Loucy (cell line): ENCODE data around the gene MMAB.

ENCODE experiments used
- H2AFZ ChIP-seq: fragments of 200-600 bp; sonication (generic); 2 replicates; pipeline ENCODE4 v1.6.0; 2016; ENCODE audit warnings: antibody characterized with exemption, mild to moderate bottlenecking, low read length, moderate library complexity
- H3F3A ChIP-seq: fragments of 200-600 bp; 2 replicates; pipeline ENCODE4 v1.6.0; 2016; ENCODE audit warnings: antibody characterized with exemption, low read depth, mild to moderate bottlenecking
- H3K27me3 ChIP-seq: fragments of 200-600 bp; sonication (generic); 2 replicates; pipeline ENCODE4 v1.6.1; 2014; ENCODE audit warnings: low read length, mild to moderate bottlenecking; ENCODE audit not compliant: insufficient read depth, poor library complexity, severe bottlenecking
- H3K36me3 ChIP-seq: fragments of 200-600 bp; sonication (generic); 2 replicates; pipeline ENCODE4 v1.6.1; 2016; ENCODE audit warnings: low read length; ENCODE audit not compliant: insufficient read depth
- H3K4me1 ChIP-seq: fragments of 200-600 bp; sonication (generic); 2 replicates; pipeline ENCODE4 v1.5.1; 2014; ENCODE audit warnings: low read length, mild to moderate bottlenecking; ENCODE audit not compliant: insufficient read depth, poor library complexity, severe bottlenecking
- H3K4me2 ChIP-seq: fragments of 200-600 bp; sonication (generic); 2 replicates; pipeline ENCODE4 v1.6.0; 2014; ENCODE audit warnings: antibody characterized with exemption, low read length, low read depth, mild to moderate bottlenecking; ENCODE audit not compliant: poor library complexity, severe bottlenecking
- H3K4me3 ChIP-seq: fragments of 200-600 bp; sonication (generic); 2 replicates; pipeline ENCODE4 v1.5.1; 2014; ENCODE audit warnings: low read length, mild to moderate bottlenecking, mixed read lengths; ENCODE audit not compliant: poor library complexity, severe bottlenecking
- H3K79me2 ChIP-seq: fragments of 200-600 bp; sonication (generic); 2 replicates; pipeline ENCODE4 v1.6.1; 2014; ENCODE audit warnings: low read length; ENCODE audit not compliant: insufficient read depth
- H3K9ac ChIP-seq: fragments of 200-600 bp; sonication (generic); 2 replicates; pipeline ENCODE4 v1.6.0; 2014; ENCODE audit warnings: mild to moderate bottlenecking, low read depth, low read length, moderate library complexity; ENCODE audit not compliant: poor library complexity, severe bottlenecking
- H3K9me2 ChIP-seq: fragments of 200-600 bp; sonication (generic); replicated peaks from 2 replicates; pipeline ENCODE4 v1.6.1; 2016; ENCODE audit warnings: low read depth, low read length, mixed read lengths
- H3K9me3 ChIP-seq: fragments of 200-600 bp; sonication (generic); 2 replicates; pipeline ENCODE4 v1.6.1; 2014; ENCODE audit warnings: mild to moderate bottlenecking, antibody characterized with exemption, low read length, low read depth; ENCODE audit not compliant: insufficient read depth
- H4K20me1 ChIP-seq: fragments of 200-600 bp; sonication (generic); 2 replicates; pipeline ENCODE4 v1.6.0; 2014; ENCODE audit warnings: antibody characterized with exemption, low read length, mild to moderate bottlenecking; ENCODE audit not compliant: insufficient read depth, poor library complexity, severe bottlenecking
- CTCF ChIP-seq: fragments of 200-600 bp; sonication (generic); conservative IDR thresholded peaks from 2 replicates; pipeline ENCODE4 v1.5.1; 2014; ENCODE audit warnings: mild to moderate bottlenecking, antibody characterized with exemption, low read length
- EZH2phosphoT487 ChIP-seq: fragments of 200-600 bp; IDR thresholded peaks from 2 replicates; pipeline ENCODE4 v1.6.1; 2018; ENCODE audit warnings: antibody characterized with exemption, mild to moderate bottlenecking, moderate library complexity, borderline replicate concordance

MMAB gene

DNA sequence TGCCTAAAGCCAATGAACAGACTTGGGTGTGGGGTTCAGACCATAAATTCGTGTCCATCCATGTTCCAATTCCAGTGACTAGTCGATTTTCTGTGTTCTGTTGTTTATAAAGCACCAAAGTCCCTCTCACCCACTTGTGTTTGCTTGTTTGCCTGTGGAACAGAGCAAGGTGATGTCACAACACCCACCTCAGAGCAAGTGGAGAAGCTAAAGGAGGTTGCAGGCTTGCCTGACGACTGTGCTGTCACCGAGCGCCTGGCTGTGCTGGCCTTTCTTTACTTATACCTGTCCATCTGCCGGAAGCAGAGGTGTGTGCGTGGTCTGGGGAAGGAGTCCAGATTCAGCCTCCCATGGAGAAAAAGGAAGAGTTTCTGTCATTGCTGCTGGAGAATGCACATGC is 6.3 kb upstream of the MMAB start:
- H3K4me1 ChIP-seq = peaks cover 13% of the 10 kb centered on the region
- H4K20me1 ChIP-seq = no peaks in the 10 kb centered on the region
- H3K4me3 ChIP-seq = no peak overlapping the region
- H2AFZ ChIP-seq = no peak overlapping the region
- no peak overlapping the region for H3K4me2 ChIP-seq
- peaks cover 46% of the 10 kb centered on the region; the same call in 1 of the 2 replicates for H3K36me3 ChIP-seq
- peaks cover 13% of the 10 kb centered on the region for H3K79me2 ChIP-seq
- no peaks in the 10 kb centered on the region for H3K9me2 ChIP-seq
- no peak for TF ChIP-seq CTCF
- TF ChIP-seq EZH2phosphoT487 = no peak
- no peaks in the 10 kb centered on the region for H3F3A ChIP-seq
- no peaks in the 10 kb centered on the region for H3K27me3 ChIP-seq
- H3K9ac ChIP-seq = no peak overlapping the region
- H3K9me3 ChIP-seq = no peaks in the 10 kb centered on the region

- TF ChIP-seq CTCF = no peak
- TF ChIP-seq EZH2phosphoT487 = no peak
- no peak overlapping the region for H2AFZ ChIP-seq
- H3K4me1 ChIP-seq = peaks cover 22% of the 10 kb centered on the region
- peaks cover 38% of the 10 kb centered on the region; the same call in 1 of the 2 replicates for H3K36me3 ChIP-seq
- no peaks in the 10 kb centered on the region for H3F3A ChIP-seq
- no peak overlapping the region for H3K9ac ChIP-seq
- H3K27me3 ChIP-seq = no peaks in the 10 kb centered on the region
- H4K20me1 ChIP-seq = no peaks in the 10 kb centered on the region
- H3K4me2 ChIP-seq = no peak overlapping the region
- no peaks in the 10 kb centered on the region for H3K9me3 ChIP-seq
- H3K9me2 ChIP-seq = no peaks in the 10 kb centered on the region
- H3K79me2 ChIP-seq = peaks cover 23% of the 10 kb centered on the region
- H3K4me3 ChIP-seq = no peak overlapping the region
These were observed 5.1 kb upstream of the MMAB start for GRCh38 chr12:109578330-109578927.

DNA sequence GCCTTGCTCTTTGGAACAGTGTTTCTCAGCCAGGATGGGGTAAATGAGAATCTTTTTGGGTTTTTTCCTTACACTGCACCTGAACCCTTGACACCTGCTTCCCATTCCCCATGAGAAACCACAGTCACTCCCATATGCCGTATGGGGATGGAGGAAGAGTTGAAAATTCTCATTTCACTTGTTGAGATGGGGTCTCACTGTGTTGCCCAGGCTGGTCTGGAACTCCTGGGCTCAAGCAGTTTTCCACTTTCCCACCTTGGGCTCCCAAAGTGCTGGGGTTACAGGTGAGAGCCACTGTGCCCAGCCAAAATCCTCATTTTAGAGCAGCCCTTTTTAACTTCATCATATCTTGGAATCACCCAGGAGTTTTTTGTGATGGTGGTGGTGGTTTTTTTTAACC is 4.0 kb upstream of the MMAB start:
- Histone ChIP-seq H3K79me2 (peaks cover 33% of the 10 kb centered on the region), H3K4me3 (no peak overlapping the region), H3K9me2 (no peaks in the 10 kb centered on the region), H3K4me2 (no peak overlapping the region), H4K20me1 (no peaks in the 10 kb centered on the region), H2AFZ (no peak overlapping the region), H3K27me3 (no peaks in the 10 kb centered on the region), H3K4me1 (peaks cover 28% of the 10 kb centered on the region), H3F3A (no peaks in the 10 kb centered on the region), H3K9me3 (no peaks in the 10 kb centered on the region), H3K36me3 (peaks cover 38% of the 10 kb centered on the region; the same call in 1 of the 2 replicates), H3K9ac (no peak overlapping the region)
- TF ChIP-seq CTCF (no peak), EZH2phosphoT487 (no peak)
